Muscle of arm (tissue), 12 donors: ENCODE results near the gene SPSB2. TPM values are rescaled to one million over a fixed set of nuclear protein-coding genes. Genes with fewer than 3 reads are reported as not detected.

ENCODE experiments used
- DNase-seq: peaks from one replicate; pipeline ENCODE4 v3.0.0-alpha.2; 2013
- polyA plus RNA-seq, 12 donors: library from polyadenylated mRNA; unstranded; fragments of 120-200 nt; gene quantifications; one replicate each; pipeline ENCODE4 v1.2.1, GENCODE V29; 2013; ENCODE audit not compliant: insufficient read length in 12 of 12

SPSB2 gene
- polyA plus RNA-seq, 12 donors, result 3.0 to 9.9 (median 4.6) TPM; not detected in 1

- no peak for DNase-seq
Measured at GRCh38 chr12:6852651-6853354, 20.3 kb downstream of the SPSB2 start.

DNA sequence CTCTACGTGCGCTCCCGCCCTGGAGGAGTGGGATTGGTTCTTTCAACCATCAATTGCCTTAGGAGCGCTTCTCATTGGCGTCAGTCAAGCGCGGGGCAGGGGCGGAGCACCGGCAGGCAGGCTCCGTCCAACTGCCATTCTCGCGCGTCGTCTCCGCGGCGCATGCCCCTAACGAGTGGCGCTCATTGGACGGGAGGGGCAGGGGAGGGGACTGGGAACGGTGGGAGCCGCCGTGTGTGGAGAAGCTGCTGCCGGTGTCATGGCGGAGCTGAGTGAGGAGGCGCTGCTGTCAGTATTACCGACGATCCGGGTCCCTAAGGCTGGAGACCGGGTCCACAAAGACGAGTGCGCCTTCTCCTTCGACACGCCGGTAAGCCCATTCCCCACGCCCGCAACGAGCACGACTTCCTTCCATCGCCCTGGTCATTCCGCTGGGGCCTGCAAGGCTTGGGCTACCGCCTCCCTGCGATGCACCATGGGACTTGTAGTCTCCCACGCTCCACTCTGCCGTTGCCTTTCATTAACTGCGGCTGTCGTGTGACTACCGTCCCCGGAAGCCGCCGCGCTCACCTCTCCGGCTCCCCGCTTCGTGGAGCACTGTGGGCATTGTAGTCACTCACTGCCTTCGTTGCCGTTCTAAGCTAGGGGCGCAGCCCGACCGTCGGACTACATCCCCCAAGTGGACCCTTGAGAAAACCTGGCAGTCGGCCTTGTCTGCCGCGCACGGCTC is 21.0 kb downstream of the SPSB2 start, which contains the start of gene USP5:
TSS of gene USP5 (plus strand) at position 230 of the 730 bp plus-strand sequence. CDS start at position 260, 30 bp downstream.
- peak; percentile 99 for DNase-seq

DNA sequence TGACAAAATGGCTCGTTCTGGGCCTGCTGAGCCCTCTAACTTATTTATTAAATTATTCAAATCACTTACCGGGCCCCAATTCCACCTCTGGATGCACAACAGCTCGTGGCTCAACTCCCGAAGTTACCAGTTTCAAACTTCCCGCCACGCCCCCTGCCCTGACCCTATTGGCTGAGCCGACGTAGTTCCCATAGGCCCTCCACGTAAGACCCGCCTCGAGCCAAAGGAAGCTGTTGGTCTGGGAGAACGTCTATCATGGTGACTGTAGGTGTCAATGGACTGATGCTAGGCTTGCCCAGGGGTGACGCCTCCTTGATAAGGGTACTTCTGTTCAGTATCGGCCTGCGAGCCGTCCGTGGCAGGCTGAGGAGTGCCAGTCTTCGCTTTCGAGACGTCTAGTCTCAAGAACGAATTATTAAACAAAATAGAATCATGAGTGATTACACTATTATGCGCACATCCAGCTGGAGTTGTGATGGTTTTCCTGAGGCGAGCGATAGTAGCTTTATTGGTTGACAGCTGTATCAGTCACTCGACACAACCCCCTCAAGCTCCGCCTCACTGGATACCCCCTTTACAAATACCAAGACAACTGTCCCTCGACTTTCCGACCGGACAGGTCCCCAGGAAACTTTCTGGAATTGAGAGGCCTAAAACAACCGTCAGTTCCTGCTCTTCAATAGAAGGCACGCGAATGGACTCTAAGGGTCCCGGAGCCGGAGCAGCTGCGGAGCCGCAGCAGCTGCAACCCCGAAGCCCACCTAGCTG is 21.8 kb downstream of the SPSB2 start, which contains the start of gene CDCA3:
TSS of gene CDCA3 (minus strand) at position 134 of the 768 bp plus-strand sequence. CDS start 334 bp downstream, outside the sequence.
- peak; percentile 95 for DNase-seq

DNA sequence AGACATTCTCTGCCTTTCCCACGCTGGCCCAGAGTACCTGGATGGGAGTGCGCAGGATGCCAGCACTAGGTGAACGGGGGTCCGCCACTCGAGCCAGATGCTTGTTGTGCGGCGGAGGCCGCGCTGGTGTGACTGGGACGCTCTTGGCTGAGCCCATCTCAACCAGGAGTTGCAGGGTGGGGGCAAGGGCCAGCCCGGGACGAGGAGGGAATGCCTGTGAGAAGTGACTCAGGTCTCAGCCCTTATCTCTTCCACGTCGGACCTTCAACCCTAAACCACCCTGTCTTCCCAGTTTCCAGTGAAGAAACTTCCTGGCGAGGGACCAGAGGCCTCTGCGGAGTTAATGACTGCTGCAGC is 22.3 kb downstream of the SPSB2 start:
- no peak for DNase-seq

DNA sequence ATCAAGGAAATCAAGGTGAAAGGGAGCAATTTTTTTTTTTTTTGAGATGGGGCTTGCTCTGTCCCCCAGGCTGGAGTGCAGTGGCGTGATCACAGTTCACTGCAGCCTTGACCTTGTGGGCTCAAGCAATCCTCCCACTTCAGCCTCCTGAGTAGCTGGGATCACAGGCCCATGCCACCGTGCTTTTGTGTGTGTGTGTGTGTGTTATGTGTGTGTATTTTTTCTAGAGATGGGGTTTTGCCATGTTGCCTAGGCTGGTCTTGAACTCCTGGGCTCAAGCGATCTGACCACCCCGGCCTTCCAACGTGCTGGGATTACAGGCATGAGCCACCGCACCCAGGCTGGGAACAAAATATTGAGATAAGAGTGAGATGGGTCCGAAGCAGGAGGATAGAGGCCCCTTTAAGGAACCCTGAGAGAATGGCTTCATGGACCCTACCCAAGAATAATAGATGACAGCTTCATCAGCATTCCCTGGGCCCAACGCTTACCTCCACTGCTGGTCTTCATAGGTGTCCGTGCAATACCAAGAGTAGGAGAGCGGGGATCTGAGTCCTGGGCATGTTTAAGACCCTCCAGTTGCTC is 23.0 kb downstream of the SPSB2 start:
- DNase-seq, result no peak

- DNase-seq, result no peak
Measured at GRCh38 chr12:6849427-6849826, 23.7 kb downstream of the SPSB2 start.

- DNase-seq, result no peak
Measured at GRCh38 chr12:6847676-6848075, 25.4 kb downstream of the SPSB2 start.

DNA sequence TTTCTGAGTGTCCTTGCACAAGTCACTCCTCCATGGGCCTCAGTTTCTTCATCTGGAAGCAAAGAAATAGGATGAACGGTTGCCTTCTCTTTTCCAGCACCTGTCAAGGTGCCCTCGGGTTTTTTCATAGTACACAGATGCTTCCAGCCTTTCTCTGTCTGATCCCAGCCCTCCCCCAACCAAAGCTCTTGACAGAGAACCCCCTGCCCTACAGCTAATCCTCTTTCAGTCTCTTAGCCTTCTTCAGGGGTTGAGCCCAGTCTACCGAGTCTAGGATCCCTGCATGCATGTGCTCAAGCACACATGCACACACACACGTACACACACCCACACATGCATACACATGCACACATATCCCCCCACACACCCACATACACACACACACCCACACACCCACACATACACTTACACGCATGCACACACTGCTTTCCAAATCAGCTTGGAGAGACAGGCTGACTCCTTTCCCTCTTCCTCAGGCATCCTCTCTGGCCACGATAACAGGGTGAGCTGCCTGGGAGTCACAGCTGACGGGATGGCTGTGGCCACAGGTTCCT is 26.7 kb downstream of the SPSB2 start:
- DNase-seq, result no peak

DNA sequence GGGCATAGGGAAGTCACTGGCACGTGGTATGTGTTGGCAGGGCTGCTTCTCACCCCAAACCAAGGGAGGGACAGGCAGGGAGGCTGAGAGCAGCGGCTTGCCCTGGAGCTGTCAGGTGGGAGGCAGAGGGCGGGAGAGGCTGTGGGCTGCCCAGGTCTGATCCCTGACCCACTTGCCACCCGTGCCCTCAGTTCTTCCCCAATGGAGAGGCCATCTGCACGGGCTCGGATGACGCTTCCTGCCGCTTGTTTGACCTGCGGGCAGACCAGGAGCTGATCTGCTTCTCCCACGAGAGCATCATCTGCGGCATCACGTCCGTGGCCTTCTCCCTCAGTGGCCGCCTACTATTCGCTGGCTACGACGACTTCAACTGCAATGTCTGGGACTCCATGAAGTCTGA is 27.7 kb downstream of the SPSB2 start:
- DNase-seq, result no peak

DNA sequence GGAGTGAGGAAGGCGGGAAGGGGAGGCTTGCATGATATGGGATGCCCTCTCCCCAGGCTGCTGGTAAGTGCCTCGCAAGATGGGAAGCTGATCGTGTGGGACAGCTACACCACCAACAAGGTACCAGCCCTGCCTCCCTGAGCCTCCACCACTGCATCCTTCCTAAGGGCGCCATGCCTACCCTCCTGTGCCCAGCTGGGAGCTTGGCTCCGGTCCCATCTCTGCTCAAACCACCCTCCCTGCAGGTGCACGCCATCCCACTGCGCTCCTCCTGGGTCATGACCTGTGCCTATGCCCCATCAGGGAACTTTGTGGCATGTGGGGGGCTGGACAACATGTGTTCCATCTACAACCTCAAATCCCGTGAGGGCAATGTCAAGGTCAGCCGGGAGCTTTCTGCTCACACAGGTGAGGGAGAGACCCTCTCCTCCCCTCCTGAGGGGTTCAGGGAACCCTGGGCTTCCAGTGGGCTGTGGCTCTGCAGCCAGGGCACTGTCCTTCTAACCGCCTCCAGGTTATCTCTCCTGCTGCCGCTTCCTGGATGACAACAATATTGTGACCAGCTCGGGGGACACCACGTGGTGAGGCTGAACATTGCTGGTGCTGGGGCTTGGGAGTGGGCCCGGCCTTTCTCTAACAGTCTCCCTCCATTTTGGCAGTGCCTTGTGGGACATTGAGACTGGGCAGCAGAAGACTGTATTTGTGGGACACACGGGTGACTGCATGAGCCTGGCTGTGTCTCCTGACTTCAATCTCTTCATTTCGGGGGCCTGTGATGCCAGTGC is 29.8 kb downstream of the SPSB2 start:
- DNase-seq, result no peak

GRCh38 chr12:6842075-6842474 is 31.0 kb downstream of the SPSB2 start:
- DNase-seq, result no peak

DNA sequence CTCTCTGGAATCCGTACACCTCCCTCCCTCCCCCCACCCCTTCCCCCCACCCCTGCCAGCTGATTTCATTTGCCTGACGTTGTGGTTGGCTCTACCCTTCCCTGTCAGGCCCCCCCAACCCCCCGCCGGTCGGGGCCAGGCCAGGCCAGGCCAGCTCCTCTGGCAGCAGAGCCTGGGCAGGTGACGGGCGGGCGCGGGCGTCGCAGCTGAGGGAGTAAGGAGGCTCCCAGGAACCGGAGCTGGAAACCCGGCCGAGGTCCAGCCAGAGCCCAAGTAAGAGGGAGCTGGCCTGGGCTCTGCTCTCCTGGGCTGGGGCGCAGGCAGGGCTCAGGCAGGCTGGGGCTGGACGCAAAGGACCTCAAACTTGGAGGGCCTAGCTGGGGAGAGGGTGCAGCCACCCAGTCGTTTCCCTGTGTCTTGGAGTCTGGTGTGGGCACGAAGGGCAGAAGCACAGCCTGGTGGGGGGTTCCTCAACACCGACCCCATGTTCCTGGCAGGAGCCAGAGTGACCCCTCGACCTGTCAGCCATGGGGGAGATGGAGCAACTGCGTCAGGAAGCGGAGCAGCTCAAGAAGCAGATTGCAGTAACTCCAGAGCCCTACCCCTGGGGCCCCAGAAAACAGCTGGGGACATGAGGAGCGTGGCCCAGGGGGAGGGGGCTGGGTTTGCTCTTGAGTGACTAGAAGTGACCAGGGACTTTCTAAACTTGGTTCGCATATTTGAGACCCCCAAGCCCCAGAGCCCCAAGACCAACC is 32.2 kb downstream of the SPSB2 start, which contains the start of gene GNB3:
TSS of gene GNB3 (plus strand) at position 165 of the 755 bp plus-strand sequence. CDS start at position 528, 363 bp downstream.
- no peak for DNase-seq

- DNase-seq, result no peak
Measured at GRCh38 chr12:6840330-6840729, 32.8 kb downstream of the SPSB2 start.

- no peak for DNase-seq
Measured at GRCh38 chr12:6839482-6840201, 33.5 kb downstream of the SPSB2 start.

GRCh38 chr12:6838854-6839253 is 34.2 kb downstream of the SPSB2 start:
- DNase-seq, result no peak

DNA sequence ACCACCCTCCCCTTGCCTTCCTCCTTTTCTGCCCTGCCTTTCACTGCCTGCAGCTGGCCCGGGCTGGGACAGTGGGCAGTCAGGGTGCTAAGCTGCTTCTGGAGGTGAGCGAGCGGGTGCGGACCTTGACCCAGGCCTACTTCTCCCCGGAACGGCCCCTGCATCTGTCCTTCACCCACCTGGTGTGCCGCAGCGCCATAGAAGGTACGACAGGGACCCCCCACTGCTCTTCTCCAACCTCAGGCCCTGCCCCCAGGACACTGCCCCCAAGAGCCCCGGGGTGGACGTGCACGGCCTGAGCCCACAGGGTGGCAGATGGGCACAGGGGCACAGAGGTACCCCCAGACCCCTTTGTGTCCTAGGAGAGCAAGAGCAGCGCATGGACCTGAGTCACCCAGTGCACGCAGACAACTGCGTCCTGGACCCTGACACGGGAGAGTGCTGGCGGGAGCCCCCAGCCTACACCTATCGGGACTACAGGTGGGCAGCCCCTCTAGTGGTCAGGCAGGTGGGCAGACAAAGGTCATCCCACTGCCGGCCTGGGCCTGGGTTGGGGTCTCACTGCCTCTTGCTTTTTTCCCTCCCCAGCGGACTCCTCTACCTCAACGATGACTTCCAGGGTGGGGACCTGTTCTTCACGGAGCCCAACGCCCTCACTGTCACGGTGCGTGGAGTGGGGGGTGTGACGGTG is 35.6 kb downstream of the SPSB2 start:
- no peak for DNase-seq

DNA sequence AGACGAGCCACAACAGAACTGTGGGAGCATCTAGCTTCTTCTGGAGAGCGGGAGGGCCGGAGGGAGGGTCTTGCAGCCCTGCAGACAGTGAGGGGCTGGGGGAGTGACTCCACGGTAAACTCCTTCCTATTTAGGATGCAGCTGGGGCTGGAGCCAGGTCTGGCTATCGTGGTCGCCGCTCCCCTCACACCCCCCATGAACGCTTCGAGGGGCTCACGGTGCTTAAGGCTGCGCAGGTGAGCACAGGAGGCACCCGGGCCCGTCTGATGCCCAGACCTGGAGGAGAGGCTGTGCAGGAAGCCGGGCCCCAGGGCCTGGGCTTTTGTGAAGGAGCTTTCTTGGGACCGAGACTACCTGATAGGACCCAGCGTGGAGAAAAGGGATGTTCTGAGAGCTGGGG is 36.3 kb downstream of the SPSB2 start:
- DNase-seq, result no peak

- DNase-seq, result no peak
Measured at GRCh38 chr12:6834873-6835272, 38.2 kb downstream of the SPSB2 start.

DNA sequence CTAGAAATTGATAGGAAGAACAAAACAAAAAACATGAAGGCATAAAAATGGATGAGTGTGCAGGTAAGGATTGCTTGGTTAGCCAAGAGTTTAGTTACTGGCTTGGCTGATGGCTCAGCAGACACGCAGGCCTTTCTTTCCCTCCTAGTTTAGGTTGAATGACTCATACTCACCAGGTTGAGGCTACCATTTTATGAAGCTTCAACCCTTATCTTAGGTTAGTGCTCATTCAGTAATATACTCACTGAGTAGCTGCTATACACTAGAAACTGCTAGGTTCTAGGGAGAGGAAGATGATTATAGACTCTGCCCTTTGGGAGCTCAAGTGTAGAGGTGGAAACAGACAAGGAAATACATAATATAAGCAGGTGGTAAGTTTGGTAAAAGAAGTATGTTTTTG is 38.8 kb downstream of the SPSB2 start:
- no peak for DNase-seq
